ENCODE measurements around the gene BCL11B.

Gene BCL11B

GRCh38 chr14:99239661-99240092, 32.3 kb downstream of the BCL11B start:
- no peaks in the 10 kb centered on the region for H3K27me3 ChIP-seq (ENCODE audit: insufficient read depth, low read depth)
- no peaks in the 10 kb centered on the region for H3K4me1 ChIP-seq (ENCODE audit: low read depth, poor library complexity, severe bottlenecking)
- no peak overlapping the region for H3K27ac ChIP-seq
- H4K20me1 ChIP-seq (ENCODE audit: insufficient read depth), result no peaks in the 10 kb centered on the region
- H3K9ac ChIP-seq, result no peak overlapping the region
- no peak for TF ChIP-seq CTCF (conservative IDR thresholded peaks at IDR 0.05; ENCODE audit: low read depth, low read length)
- no peak overlapping the region for H3K4me2 ChIP-seq
- no peaks in the 10 kb centered on the region for H3K36me3 ChIP-seq (ENCODE audit: insufficient read depth)
- peaks cover 15% of the 10 kb centered on the region; the same call in 1 of the 2 replicates for H3K79me2 ChIP-seq (ENCODE audit: insufficient read depth, low read depth)
- H3K4me3 ChIP-seq (IDR thresholded peaks at IDR 0.05; ENCODE audit: insufficient read depth, low read depth, low read length), result no peak overlapping the region
- no peak overlapping the region for H2AFZ ChIP-seq (ENCODE audit: low read depth)

DNA sequence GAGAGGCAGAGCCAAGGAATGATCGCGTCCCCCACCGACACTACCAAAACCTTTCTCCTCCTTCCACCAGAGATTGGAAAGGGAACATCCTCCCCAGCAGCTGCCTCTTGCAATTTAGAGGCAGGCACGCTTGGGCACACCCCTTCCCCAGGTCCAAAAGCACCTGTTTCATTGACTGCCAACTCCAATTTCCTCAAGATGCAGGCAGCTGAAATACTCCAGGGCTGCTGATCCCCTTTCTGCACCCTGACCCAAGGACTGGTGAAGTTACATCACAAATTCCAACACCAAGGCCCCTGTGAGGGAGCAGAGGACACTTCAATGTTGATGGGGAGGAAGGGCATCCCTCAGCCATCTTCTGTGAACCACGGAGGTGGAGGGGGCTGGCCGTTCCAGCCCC, 33.8 kb downstream of the BCL11B start:
- no peak overlapping the region for H3K4me3 ChIP-seq (IDR thresholded peaks at IDR 0.05; ENCODE audit: insufficient read depth, low read depth, low read length)

GRCh38 chr14:99237288-99237687, 34.7 kb downstream of the BCL11B start:
- Histone ChIP-seq H3K27me3 (ENCODE audit: insufficient read depth, low read depth) (no peaks in the 10 kb centered on the region), H2AFZ (ENCODE audit: low read depth) (no peak overlapping the region), H3K36me3 (ENCODE audit: insufficient read depth) (no peaks in the 10 kb centered on the region), H3K4me1 (ENCODE audit: low read depth, poor library complexity, severe bottlenecking) (no peaks in the 10 kb centered on the region), H3K9ac (no peak overlapping the region), H3K27ac (no peak overlapping the region), H4K20me1 (ENCODE audit: insufficient read depth) (no peaks in the 10 kb centered on the region), H3K4me2 (no peak overlapping the region), H3K4me3 (IDR thresholded peaks at IDR 0.05; ENCODE audit: insufficient read depth, low read depth, low read length) (no peak overlapping the region), H3K79me2 (ENCODE audit: insufficient read depth, low read depth) (peaks cover 15% of the 10 kb centered on the region; the same call in 1 of the 2 replicates)
- TF ChIP-seq CTCF (conservative IDR thresholded peaks at IDR 0.05; ENCODE audit: low read depth, low read length), result no peak

More for the DNA sequence above, 33.8 kb downstream of the BCL11B start:
- H3K9ac ChIP-seq, result no peak overlapping the region
- peaks cover 15% of the 10 kb centered on the region; the same call in 1 of the 2 replicates for H3K79me2 ChIP-seq (ENCODE audit: insufficient read depth, low read depth)
- no peaks in the 10 kb centered on the region for H4K20me1 ChIP-seq (ENCODE audit: insufficient read depth)
- no peaks in the 10 kb centered on the region for H3K36me3 ChIP-seq (ENCODE audit: insufficient read depth)
- no peak overlapping the region for H2AFZ ChIP-seq (ENCODE audit: low read depth)
- H3K27me3 ChIP-seq (ENCODE audit: insufficient read depth, low read depth), result no peaks in the 10 kb centered on the region
- no peak overlapping the region for H3K4me2 ChIP-seq
- no peak overlapping the region for H3K27ac ChIP-seq
- no peak for TF ChIP-seq CTCF (conservative IDR thresholded peaks at IDR 0.05; ENCODE audit: low read depth, low read length)
- H3K4me1 ChIP-seq (ENCODE audit: low read depth, poor library complexity, severe bottlenecking), result no peaks in the 10 kb centered on the region

DNA sequence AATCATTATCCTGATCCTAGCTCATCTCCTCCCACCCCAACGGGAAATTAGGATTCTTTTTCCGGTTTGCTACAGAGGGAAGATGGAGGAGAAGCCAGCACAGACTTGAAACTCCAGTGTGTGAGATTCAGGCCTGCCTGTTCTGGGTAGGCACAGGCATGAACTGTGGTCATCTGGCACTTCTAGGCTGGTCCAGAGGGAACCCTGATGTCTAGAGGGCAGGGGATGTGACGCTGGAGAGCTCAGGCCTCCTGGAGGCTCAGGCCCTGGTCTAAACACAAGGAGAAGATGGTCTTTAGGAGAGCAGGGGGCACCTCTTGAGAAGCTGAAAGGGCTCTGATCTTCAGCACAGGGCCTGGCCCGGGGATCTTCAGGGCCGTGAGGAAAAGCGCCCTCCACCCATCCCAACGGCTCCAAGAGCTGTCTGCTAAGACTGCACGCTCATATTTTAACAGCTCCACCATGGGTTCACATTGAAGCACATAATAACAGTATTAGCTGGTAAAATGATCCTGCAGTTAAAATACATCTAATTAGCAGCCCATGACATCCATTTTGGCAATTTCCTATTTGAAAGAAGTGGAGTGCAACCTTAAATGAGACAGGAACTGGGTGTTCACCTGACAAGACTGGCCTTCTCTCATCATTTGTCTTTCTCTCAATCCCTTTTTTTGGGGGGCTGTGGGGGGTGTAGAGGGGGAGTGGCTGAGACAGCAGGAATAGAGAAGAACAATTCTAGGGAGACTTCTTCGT, 35.4 kb downstream of the BCL11B start:
- no peak overlapping the region for H3K27ac ChIP-seq
- no peak overlapping the region for H3K4me2 ChIP-seq
- no peaks in the 10 kb centered on the region for H3K4me1 ChIP-seq (ENCODE audit: low read depth, poor library complexity, severe bottlenecking)

More for the DNA sequence above, 35.4 kb downstream of the BCL11B start:
- H3K36me3 ChIP-seq (ENCODE audit: insufficient read depth), result no peaks in the 10 kb centered on the region
- peaks cover 15% of the 10 kb centered on the region; the same call in 1 of the 2 replicates for H3K79me2 ChIP-seq (ENCODE audit: insufficient read depth, low read depth)
- no peak for TF ChIP-seq CTCF (conservative IDR thresholded peaks at IDR 0.05; ENCODE audit: low read depth, low read length)
- H4K20me1 ChIP-seq (ENCODE audit: insufficient read depth), result no peaks in the 10 kb centered on the region
- H3K27me3 ChIP-seq (ENCODE audit: insufficient read depth, low read depth), result no peaks in the 10 kb centered on the region
- H2AFZ ChIP-seq (ENCODE audit: low read depth), result no peak overlapping the region
- H3K9ac ChIP-seq, result no peak overlapping the region
- H3K4me3 ChIP-seq (IDR thresholded peaks at IDR 0.05; ENCODE audit: insufficient read depth, low read depth, low read length), result no peak overlapping the region

Measured in KMS-11 (cell line).